ENCODE data around the gene MPND. TPM values are rescaled to one million over a fixed set of nuclear protein-coding genes. Genes with fewer than 3 reads are reported as not detected.

Gene MPND
- polyA plus RNA-seq, 1 experiment, result 5.3 TPM

DNA sequence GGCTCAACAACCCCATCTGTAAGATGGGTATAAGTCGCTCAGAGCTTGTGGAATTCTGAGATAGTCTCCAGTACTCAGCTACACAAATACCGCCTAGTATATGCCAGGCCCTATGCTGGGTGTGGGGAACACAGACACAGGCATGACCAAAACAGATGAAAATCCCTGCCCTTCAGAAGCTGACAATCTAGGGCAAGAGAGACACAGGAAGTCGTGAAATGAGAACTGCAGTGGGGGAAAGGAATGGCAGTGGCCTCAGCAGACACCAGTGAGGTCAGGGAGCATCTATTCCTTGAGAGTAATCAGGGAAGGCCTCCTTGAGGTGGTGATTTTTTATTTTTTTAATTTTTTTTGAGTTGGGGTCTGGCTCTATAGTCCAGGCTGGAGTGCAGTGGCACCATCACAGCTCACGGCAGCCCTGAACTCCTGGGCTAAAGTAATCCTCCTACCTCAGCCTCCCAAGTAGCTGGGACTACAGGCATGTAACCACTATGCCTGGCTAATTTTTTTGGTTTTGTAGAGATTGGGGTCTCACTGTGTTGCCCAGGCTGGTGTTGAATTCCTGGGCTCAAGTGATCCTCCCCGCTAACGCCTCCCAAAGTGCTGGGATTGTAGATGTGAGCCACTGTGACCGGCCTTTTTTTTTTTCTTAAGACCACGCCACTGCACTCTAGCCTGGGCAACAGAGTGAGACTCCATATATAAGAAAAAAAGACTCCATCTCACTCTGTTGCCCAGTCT lies 44.4 kb upstream of the MPND start:
- CTCF ChIA-PET, result interaction anchor here (1.3 kb wide), 1 partner anchor 31 kb away, joined by 3 read pairs; no protein-coding TSS in a partner anchor
- Histone ChIP-seq H3K4me3 (ENCODE audit: low read depth, low read length) (no peak overlapping the region), H3K27me3 (ENCODE audit: control insufficient read depth, insufficient read depth, low read length) (no peaks in the 10 kb centered on the region; the same call in 1 of the 2 replicates), H3K36me3 (ENCODE audit: control insufficient read depth, insufficient read depth, low read length) (no peaks in the 10 kb centered on the region)
- DNase-seq (ENCODE audit: low read depth), result no peak
- POLR2A ChIA-PET, result no interaction called here
- no peak for TF ChIP-seq CTCF (IDR thresholded peaks at IDR 0.05; ENCODE audit: insufficient read depth, low read depth, low read length)

GRCh38 chr19:4300589-4300988 lies 42.8 kb upstream of the MPND start:
- POLR2A ChIA-PET, result no interaction called here
- TF ChIP-seq CTCF (IDR thresholded peaks at IDR 0.05; ENCODE audit: insufficient read depth, low read depth, low read length), result no peak

GRCh38 chr19:4301590-4302242 lies 41.6 kb upstream of the MPND start:
- H3K27me3 ChIP-seq (ENCODE audit: control insufficient read depth, insufficient read depth, low read length), result no peaks in the 10 kb centered on the region
- ChIA-PET CTCF (no interaction called here), POLR2A (no interaction called here)
- no peak overlapping the region for H3K4me3 ChIP-seq (ENCODE audit: low read depth, low read length)
- no peaks in the 10 kb centered on the region for H3K36me3 ChIP-seq (ENCODE audit: control insufficient read depth, insufficient read depth, low read length)
- DNase-seq (ENCODE audit: low read depth), result no peak
- no peak for TF ChIP-seq CTCF (IDR thresholded peaks at IDR 0.05; ENCODE audit: insufficient read depth, low read depth, low read length)

More at GRCh38 chr19:4300589-4300988, 42.8 kb upstream of the MPND start:
- H3K27me3 ChIP-seq (ENCODE audit: control insufficient read depth, insufficient read depth, low read length), result no peaks in the 10 kb centered on the region
- no peaks in the 10 kb centered on the region for H3K36me3 ChIP-seq (ENCODE audit: control insufficient read depth, insufficient read depth, low read length)
- no peak overlapping the region for H3K4me3 ChIP-seq (ENCODE audit: low read depth, low read length)
- CTCF ChIA-PET, result no interaction called here
- no peak for DNase-seq (ENCODE audit: low read depth)

DNA sequence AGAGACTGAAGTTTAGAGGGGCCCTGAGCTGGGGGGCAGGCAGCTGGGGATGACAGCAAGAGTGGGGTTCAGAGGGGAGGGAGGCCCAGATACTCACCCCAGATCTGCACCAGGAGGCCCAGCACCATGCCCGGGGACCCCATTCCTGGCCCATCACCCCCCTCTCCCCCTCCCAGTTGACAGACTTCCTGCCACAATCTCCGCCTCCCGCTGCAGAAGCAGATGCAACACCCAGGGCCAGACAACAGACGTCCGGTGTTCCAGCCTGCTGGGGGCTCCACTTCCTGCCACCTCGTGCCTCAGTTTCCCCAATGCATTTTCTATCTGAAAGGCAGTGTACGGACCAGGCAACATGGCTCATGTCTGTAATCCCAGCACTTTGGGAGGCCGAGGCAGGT lies 41.1 kb upstream of the MPND start, which contains the start of gene TMIGD2:
Gene TMIGD2 (minus strand): TSS at position 147 of the 398 bp plus-strand sequence. CDS start 4 bp downstream, at position 143.
- no peaks in the 10 kb centered on the region for H3K27me3 ChIP-seq (ENCODE audit: control insufficient read depth, insufficient read depth, low read length)
- DNase-seq (ENCODE audit: low read depth), result no peak
- no peak for TF ChIP-seq CTCF (IDR thresholded peaks at IDR 0.05; ENCODE audit: insufficient read depth, low read depth, low read length)
- H3K36me3 ChIP-seq (ENCODE audit: control insufficient read depth, insufficient read depth, low read length), result no peaks in the 10 kb centered on the region
- CTCF ChIA-PET, result no interaction called here
- no peak within 1 kb of the TSS for H3K4me3 ChIP-seq (ENCODE audit: low read depth, low read length)
- POLR2A ChIA-PET, result no interaction called here

- Histone ChIP-seq H3K27me3 (ENCODE audit: control insufficient read depth, insufficient read depth, low read length) (no peaks in the 10 kb centered on the region), H3K4me3 (ENCODE audit: low read depth, low read length) (no peak overlapping the region), H3K36me3 (ENCODE audit: control insufficient read depth, insufficient read depth, low read length) (peaks cover 3% of the 10 kb centered on the region; the same call in 1 of the 2 replicates)
- TF ChIP-seq CTCF (IDR thresholded peaks at IDR 0.05; ENCODE audit: insufficient read depth, low read depth, low read length), result no peak
- POLR2A ChIA-PET, result interaction anchor here (0.7 kb wide), 1 partner anchor 17 kb away, joined by 3 read pairs; no protein-coding TSS in a partner anchor
- CTCF ChIA-PET, result interaction anchor here (1.0 kb wide), 1 partner anchor 49 kb away, joined by 3 read pairs; no protein-coding TSS in a partner anchor
- no peak for DNase-seq (ENCODE audit: low read depth)
Observed at GRCh38 chr19:4303819-4304537, 39.4 kb upstream of the MPND start.
